Measurements from ENCODE around the gene LMAN1L.

Gene LMAN1L

GRCh38 chr15:74856537-74856936, 43.9 kb downstream of the LMAN1L start:
- DNase-seq (ENCODE audit: extremely low spot score) = no peak
- TF ChIP-seq, protein P1, sequence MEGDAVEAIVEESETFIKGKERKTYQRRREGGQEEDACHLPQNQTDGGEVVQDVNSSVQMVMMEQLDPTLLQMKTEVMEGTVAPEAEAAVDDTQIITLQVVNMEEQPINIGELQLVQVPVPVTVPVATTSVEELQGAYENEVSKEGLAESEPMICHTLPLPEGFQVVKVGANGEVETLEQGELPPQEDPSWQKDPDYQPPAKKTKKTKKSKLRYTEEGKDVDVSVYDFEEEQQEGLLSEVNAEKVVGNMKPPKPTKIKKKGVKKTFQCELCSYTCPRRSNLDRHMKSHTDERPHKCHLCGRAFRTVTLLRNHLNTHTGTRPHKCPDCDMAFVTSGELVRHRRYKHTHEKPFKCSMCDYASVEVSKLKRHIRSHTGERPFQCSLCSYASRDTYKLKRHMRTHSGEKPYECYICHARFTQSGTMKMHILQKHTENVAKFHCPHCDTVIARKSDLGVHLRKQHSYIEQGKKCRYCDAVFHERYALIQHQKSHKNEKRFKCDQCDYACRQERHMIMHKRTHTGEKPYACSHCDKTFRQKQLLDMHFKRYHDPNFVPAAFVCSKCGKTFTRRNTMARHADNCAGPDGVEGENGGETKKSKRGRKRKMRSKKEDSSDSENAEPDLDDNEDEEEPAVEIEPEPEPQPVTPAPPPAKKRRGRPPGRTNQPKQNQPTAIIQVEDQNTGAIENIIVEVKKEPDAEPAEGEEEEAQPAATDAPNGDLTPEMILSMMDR (IDR thresholded peaks at IDR 0.05; ENCODE audit: control extremely low read depth, extremely low read depth, low read depth, missing control alignments) = no peak
- POLR2A ChIA-PET = interaction anchor here (0.7 kb wide), 1 partner anchor 13 kb away, joined by 3 read pairs; no protein-coding TSS in a partner anchor
- CTCF ChIA-PET = interaction anchor here (0.9 to 5.4 kb wide), 8 partner anchors 12 to 78 kb away, joined by 3 to 44 read pairs (median 6); partner anchors contain the start of genes FAM219B and ULK3

DNA sequence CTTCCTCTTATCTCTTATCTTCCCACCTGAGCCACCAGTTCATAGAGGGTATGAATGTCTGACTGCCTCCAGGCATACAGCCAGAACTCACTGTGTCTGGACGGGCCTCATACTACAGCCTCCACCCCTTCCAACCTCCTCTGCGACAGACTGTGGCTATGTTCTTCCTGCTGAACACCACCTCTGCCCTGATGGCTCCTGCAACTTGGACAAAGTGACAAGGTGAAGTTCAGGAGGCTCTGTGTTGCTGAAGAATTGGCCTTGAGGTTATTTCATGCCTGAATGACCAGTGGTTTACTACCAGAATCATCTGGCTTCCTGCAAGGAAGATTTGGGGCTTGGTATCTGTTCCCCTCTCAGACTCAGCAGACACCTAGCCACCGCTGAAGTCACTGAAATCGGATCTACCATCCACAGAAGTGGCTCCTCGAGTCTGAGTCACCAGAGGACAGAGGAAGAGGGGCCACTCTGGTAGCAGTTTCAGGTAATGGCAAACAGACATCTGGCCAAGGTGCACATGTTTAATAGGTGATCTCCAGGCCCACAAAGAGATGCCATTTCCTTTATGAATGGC, 44.5 kb downstream of the LMAN1L start:
- ChIA-PET POLR2A (interaction anchor here (3.4 kb wide), 1 partner anchor 12 kb away, joined by 19 read pairs; no protein-coding TSS in a partner anchor), CTCF (interaction anchor here (0.9 to 5.4 kb wide), 9 partner anchors 12 to 77 kb away, joined by 3 to 44 read pairs (median 5); partner anchors contain the start of genes FAM219B and ULK3)
- DNase-seq (ENCODE audit: extremely low spot score) = peak; percentile 70
- TF ChIP-seq, protein P1 (IDR thresholded peaks at IDR 0.05; ENCODE audit: control extremely low read depth, extremely low read depth, low read depth, missing control alignments) = no peak

DNA sequence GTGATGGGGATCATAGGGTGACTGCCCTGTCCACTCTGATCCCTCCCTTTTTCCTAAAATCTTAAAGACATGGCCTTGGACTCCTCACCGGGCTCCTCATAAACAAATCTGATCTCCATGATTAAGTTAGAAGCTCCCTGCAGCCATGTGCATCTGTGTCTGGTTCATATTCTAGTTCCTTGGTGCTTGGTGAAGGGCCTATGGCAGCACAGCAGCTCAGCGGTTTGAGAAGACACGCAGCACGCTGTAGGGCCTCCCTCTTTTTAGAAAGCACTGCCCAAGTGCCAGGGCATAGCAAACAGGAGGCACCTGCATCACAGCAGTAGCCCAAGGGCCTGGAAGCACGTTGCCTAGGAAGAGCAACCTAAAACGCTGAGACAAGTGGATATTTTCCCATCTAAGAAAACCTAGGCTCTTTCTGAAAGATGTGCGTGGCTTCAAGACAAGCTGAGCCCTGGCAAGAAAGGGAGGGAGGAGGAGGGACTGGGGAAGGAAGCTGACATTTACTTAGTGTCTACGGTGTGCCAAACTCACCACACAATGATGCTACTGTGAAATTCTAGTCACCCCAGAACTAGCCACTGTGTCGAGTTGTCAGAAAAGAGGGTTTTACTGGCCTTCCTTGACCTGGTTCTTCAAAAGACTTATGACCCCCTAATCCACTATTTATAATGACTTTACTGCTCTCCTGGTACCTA, 45.2 kb downstream of the LMAN1L start:
- DNase-seq (ENCODE audit: extremely low spot score) = no peak
- CTCF ChIA-PET = interaction anchor here (0.8 to 5.4 kb wide), 17 partner anchors 9 to 86 kb away, joined by 3 to 44 read pairs (median 4); partner anchors contain the start of genes FAM219B and ULK3
- TF ChIP-seq, protein P1 (IDR thresholded peaks at IDR 0.05; ENCODE audit: control extremely low read depth, extremely low read depth, low read depth, missing control alignments) = no peak
- POLR2A ChIA-PET = interaction anchor here (3.4 kb wide), 1 partner anchor 12 kb away, joined by 19 read pairs; no protein-coding TSS in a partner anchor

DNA sequence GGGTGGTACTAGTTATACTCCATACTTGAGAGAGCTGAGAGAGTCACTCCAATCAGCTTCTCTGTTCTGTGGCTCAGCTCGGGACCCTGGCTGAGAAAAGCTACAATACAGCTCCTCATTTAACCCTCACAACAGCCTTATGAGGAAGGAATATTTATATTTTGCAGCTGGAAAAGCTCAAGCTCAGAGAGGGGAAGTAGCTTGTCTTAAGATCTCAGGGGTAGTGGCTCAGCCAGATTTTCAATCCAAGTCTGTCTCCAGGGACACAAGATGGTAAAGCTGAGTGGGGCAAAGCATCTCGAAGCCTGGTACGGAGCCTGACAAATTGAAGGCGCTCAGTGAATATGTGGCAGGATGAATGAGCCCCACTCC, 45.7 kb downstream of the LMAN1L start:
- ChIA-PET POLR2A (interaction anchor here (3.4 kb wide), 1 partner anchor 11 kb away, joined by 19 read pairs; no protein-coding TSS in a partner anchor), CTCF (interaction anchor here (0.8 to 5.4 kb wide), 17 partner anchors 9 to 87 kb away, joined by 3 to 44 read pairs (median 4); partner anchors contain the start of genes FAM219B and ULK3)
- no peak for DNase-seq (ENCODE audit: extremely low spot score)
- TF ChIP-seq, protein P1 (IDR thresholded peaks at IDR 0.05; ENCODE audit: control extremely low read depth, extremely low read depth, low read depth, missing control alignments) = no peak

DNA sequence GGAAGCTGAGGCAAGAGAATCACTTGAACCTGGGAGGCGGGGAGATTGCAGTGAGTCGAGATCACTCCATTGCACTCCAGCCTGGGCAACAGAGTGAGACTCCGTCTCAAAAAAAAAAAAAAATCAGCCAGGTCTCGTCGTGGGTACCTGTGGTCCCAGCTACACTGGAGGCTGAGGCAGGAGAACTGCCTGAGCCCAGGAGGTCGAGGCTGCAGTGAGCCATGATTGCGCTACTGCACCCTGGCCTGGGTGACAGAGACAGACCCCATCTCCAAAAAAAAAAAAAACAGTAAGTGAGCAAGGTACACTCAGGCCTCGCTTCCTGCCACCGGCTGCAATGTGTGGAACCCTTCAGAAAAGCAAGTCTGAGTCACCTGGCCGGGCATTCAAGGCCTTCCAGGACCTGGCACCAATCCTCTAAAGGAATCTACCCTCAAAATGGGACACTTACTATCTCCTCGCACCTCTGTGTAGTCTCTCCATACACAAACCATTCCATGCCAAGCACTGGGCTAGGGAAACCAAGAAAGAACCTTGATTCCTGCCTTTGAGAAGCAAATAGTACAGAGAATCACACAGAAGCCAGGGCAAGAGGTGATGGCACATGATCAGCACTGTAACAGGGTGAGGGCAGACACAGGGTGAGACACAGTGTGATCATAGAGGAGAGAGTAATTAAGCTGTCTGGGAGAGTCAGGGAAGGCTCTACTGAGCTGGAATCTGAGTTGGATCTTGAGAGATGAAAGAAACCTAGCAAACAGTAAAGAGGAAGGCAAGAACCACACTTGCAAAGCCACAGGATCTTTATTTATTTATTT, 50.8 kb downstream of the LMAN1L start:
- CTCF ChIA-PET = interaction anchor here (0.9 to 1.0 kb wide), 2 partner anchors 11 to 38 kb away, joined by 3 to 4 read pairs; no protein-coding TSS in a partner anchor
- POLR2A ChIA-PET = no interaction called here
- TF ChIP-seq, protein P1 (IDR thresholded peaks at IDR 0.05; ENCODE audit: control extremely low read depth, extremely low read depth, low read depth, missing control alignments) = no peak
- no peak for DNase-seq (ENCODE audit: extremely low spot score)

- CTCF ChIA-PET = interaction anchor here (1.0 to 1.5 kb wide), 2 partner anchors 37 to 93 kb away, joined by 3 to 4 read pairs; no protein-coding TSS in a partner anchor
- TF ChIP-seq, protein P1 (IDR thresholded peaks at IDR 0.05; ENCODE audit: control extremely low read depth, extremely low read depth, low read depth, missing control alignments) = no peak
- DNase-seq (ENCODE audit: extremely low spot score) = no peak
- POLR2A ChIA-PET = interaction anchor here (0.7 kb wide), 1 partner anchor 236 kb away, joined by 10 read pairs; no protein-coding TSS in a partner anchor
Observed at GRCh38 chr15:74864296-74864695, 51.7 kb downstream of the LMAN1L start.
